ENCODE results near the gene SNX14.
"Not testable (repeated sequence)": the region's sequence is repeated elsewhere in the genome, so short reads cannot be mapped to it uniquely, and the experiment has no call there.

The SNX14 gene

DNA sequence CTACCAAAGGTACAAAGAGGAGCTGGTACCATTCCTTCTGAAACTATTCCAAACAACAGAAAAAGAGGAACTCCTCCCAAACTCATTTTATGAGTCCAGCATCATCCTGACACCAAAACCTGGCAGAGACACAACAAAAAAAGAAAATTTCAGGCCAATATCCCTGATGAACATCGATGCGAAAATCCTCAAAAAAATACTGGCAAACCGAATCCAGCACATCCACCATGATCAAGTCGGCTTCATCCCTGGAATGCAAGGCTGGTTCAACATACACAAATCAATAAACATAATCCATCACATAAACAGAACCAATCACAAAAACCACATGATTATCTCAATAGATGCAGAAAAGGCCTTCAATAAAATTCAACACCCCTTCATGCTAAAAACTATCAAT, 10.8 kb downstream of the SNX14 start:
- DNase-seq (ENCODE audit: low read depth) = not testable (repeated sequence)

- DNase-seq (ENCODE audit: low read depth) = no peak
Observed at GRCh38 chr6:85581572-85581971, 12.1 kb downstream of the SNX14 start.

DNA sequence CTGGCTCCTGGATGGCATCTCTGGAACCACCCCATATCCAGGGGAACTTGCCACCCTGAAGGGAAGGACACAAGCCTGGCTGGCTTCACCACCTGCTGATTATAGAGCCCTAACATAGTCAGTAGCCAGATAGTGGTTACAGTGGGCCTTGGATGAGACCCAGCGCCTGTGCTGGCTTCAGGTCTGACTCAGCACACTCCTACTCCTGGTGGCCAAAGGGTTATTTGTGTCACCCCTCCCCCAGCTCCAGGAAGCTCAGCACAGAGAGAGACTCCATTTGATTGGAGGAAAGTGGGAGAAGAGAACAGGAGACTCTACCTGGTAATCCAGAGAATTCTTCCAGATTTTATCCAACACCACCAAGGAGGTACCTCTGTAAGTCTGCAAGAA, 12.8 kb downstream of the SNX14 start:
- DNase-seq (ENCODE audit: low read depth) = no peak

DNA sequence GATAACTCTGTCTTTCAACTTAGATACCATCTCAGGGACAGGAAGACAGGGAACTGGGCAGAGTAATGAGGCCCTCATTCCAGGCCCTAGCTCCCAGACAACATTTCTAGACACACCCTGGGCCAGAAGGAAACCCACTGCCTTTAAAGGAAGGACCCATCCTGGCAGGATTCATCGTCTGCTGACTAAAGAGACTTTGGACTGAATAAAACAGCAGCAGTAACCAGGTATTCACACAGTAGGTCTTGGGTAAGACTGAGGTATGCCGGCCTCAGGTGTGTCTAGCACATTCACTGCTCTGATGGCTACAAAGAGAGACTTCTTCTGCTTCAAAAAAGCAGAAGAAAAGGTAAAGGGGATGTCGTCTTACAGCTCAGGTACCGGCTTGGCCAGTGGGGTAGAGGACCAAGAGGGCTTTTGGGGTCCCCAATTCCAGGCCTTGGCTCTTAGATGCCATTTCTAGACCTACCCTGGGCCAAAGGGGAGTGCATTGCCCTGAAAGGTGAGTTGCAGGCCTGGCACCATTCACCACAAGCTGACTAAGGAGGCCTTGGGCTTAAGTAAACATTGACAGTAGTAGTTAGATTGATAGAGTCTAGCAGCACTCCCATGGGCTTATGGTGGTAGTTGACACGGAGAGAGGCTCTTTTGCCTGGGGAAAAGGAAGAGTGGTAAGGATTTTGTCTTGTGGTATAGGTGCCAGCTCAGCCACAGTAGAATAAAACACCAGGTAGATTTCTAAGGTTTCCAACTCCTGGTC, 13.4 kb downstream of the SNX14 start:
- no peak for DNase-seq (ENCODE audit: low read depth)

DNA sequence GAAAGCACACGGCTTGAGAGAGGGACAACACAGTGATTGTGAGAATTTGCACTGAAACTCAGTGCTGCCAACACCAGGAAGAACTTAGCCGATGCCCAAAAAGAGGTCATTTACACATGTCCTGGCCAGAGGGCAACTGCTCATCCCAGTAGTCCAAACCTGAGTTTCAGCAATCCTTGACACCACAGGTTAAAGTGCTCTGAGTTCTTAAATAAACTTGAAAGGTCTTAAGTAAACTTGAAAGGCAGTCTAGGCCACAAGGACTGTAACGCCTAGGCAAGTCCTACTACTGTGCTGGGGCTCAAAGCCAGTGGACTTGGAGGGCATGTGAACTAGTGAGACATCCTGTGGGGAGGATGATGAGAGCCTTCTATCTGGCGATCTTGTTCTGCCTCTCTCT, 14.1 kb downstream of the SNX14 start:
- no peak for DNase-seq (ENCODE audit: low read depth)

GRCh38 chr6:85576476-85576875, 17.2 kb downstream of the SNX14 start:
- no peak for DNase-seq (ENCODE audit: low read depth)

DNA sequence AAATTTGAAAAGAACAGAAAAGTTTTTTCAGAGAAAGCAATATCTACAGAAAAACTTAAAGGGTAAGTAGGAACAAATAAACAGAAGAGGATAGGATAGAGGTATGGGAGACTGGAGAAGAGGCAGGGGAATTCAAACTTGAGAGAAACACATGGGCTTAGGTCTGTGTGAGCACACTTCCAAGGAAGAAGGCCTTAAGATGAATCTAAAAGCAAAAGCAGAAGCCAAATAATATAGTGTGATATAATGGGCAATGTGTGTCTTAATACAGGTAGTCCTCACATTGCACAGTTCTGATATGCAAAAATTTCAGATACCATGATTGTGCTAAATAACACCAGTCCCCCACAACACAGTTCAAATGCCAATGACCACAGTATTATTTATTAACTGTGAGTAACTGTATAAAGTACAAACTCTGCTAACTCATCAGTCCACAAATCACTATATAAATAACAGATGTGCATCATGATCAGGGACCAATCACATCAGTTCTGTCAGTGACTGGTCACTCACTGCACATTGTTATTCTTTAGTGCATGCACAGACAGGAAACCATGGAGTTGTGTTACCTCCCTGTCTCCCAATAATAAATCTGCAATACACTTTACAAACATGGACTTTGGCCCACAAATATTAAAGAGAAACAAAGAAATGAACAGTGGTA, 18.6 kb downstream of the SNX14 start:
- DNase-seq (ENCODE audit: low read depth) = peak; percentile 32

- DNase-seq (ENCODE audit: low read depth) = no peak
Observed at GRCh38 chr6:85569323-85569722, 24.3 kb downstream of the SNX14 start.

- DNase-seq (ENCODE audit: low read depth) = no peak
Observed at GRCh38 chr6:85568411-85568810, 25.2 kb downstream of the SNX14 start.

DNA sequence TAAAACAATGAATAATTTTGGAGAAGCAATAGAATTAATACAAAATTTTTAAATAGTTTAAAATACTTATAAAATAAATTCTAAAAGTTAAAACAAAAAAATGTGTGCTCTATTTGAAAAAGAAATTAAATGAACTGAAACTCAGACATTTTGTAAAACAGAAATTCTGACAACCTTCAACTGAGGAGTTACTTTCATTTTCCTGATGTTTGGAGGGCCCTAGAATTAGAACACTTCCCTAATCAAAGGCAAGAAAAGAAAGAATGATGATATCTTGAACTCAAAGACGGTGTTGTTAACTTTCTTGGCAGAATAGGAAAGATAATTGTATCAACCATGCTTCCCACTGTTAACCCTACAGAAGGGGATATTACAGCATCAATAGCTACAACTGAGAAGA, 27.9 kb downstream of the SNX14 start:
- DNase-seq (ENCODE audit: low read depth) = no peak

GRCh38 chr6:85564223-85564622, 29.4 kb downstream of the SNX14 start:
- not testable (repeated sequence) for DNase-seq (ENCODE audit: low read depth)

DNA sequence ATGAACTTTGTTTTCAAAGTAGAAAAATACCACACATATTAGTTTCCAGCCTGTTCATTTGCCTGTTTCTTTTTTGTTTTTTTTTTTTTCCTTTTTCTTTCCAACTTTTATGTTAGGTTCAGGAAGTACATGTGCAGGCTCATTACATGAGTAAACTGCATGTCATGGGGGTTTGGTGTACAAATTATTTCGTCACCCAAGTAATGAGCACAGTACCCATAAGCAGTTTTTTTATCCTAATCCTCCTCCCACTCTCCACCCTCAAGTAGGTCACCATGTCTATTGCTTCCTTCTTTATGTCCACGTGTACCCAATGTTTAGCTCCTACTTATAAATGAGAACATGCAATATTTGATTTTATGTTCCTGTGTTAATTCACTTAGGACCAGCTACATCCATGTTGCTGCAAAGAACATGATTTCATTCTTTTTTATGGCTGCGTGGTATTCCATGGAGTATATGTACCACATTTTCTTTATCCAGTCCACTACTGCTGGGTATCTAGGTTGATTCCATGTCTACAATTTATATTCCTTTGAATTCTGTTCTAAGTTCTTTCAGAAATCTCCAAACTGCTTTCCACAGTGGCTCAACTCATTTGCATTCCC, 31.8 kb downstream of the SNX14 start:
- no peak for DNase-seq (ENCODE audit: low read depth)

DNA sequence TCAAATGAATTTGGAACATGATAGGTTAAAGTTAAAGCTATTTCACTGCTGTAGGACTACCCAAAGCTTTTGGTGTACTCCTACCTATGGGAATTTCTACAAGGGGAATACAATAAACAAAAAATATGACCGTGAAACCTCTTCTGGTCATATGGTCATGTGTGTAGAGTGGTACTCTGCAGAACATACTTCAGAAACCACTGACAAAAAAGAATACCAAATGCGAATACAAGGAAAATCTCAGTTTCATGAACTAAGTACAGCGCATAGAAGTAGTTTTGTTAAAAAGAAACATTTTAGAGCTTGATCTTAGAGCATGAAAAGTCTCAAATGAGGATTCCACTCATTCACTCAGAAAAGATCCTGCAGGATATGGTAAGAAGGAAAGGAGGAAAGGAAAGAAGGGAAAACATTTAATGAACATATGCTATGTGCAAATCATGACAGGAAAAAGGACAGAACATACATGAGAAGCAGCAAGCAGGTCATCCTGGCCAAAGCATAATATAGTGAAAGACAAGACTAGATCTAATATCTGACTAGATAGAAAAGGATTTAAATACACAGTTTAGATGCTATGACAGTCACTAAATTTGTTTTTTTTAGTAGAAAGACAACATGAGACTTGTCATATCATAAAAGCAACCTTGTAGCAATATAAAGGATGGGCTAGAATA, 36.5 kb downstream of the SNX14 start:
- DNase-seq (ENCODE audit: low read depth) = no peak

DNA sequence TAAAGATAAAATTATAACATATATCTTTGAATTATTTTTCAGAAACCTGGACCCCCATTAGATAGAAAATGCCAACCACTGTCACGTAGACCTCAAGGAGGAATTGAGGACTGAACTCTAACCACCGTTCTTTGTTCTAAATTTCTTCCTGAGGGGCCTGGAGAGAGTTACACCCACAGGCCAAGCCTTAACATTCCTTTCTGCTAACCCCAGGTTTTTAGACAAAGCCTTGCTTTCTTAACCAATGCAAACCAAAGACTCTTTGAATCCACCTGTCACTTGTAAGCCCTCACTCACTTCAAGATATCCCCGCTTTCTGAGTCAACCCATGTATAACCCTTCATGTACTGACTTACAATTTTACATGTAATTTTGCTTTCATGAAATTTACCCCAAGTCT, 41.0 kb downstream of the SNX14 start:
- no peak for DNase-seq (ENCODE audit: low read depth)

GRCh38 chr6:85551264-85551663, 42.4 kb downstream of the SNX14 start:
- no peak for DNase-seq (ENCODE audit: low read depth)

- no peak for DNase-seq (ENCODE audit: low read depth)
Observed at GRCh38 chr6:85547719-85548118, 45.9 kb downstream of the SNX14 start.

DNA sequence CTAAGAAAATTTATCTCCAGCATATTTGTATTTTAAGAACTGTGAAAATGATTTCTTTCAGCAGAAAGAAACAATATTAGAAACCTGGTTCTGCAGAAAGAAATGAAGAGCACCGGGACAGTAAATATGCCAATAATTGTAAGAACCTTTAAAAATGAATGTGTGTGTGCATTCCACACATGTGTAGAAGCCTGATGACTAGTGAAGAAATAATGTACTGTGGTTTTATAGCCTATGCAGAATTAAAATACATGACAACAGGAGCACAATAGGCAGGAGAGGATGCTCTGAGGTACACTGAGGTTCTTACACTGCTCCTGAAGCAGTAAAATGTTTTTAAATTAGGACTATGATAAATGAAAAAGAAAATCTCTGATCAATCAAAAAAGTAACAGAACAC, 48.9 kb downstream of the SNX14 start:
- no peak for DNase-seq (ENCODE audit: low read depth)

- DNase-seq (ENCODE audit: low read depth) = no peak
Observed at GRCh38 chr6:85537055-85537494, 56.6 kb downstream of the SNX14 start.

DNA sequence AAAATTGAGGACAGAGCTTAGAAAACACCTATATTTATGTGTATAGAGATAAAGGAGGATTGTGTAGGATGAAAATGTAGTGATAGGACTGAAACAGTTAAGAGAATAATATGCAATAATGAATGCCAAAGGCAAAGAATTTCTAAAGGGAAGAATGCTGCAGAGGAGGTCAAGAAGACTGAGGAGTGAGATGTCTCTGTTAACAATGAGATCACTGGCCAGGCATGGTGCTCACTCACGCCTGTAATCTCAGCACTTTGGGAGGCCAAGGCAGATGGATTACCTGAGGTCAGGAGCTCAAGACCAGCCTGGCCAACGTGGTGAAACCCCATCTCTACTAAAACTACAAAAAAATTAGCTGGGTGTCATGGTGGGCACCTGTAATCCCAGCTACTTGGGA, 69.4 kb downstream of the SNX14 start:
- DNase-seq (ENCODE audit: low read depth) = not testable (repeated sequence)

- DNase-seq (ENCODE audit: low read depth) = no peak
Observed at GRCh38 chr6:85516168-85516567, 77.5 kb downstream of the SNX14 start.

GRCh38 chr6:85506441-85507093, 87.1 kb downstream of the SNX14 start:
- DNase-seq (ENCODE audit: low read depth) = no peak

- DNase-seq (ENCODE audit: low read depth) = no peak
Observed at GRCh38 chr6:85498596-85499258, 94.9 kb downstream of the SNX14 start.

Data from GM04504 (cell line).